ENCODE measurements around the gene AXIN1. TPM values are rescaled to one million over a fixed set of nuclear protein-coding genes. Genes with fewer than 3 reads are reported as not detected.
"Not testable (repeated sequence)": the region's sequence is repeated elsewhere in the genome, so short reads cannot be mapped to it uniquely, and the experiment has no call there.

Gene AXIN1
- total and polyA plus RNA-seq, 9 donors, result 3.7 to 27.2 (median 23.0) TPM

DNA sequence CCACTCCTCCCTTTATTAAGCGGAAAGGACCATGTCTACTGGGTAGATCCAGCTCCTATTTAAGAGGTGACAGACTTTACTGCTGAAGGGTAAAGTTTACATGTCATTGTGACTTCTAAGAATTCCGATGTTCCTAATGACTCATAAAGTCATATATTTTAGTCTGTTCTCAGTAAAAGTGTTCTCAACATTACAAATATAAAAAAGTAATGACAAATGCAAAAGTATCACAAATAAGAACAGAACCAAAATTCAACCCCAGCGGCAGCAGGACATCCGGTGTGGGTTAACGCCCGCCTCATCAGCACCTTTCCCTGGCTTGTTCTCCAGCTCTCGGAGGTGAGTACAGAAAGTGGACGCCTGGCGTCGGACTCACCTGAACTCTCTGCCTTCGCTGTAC lies 6.8 kb downstream of the AXIN1 start:
- 93 to 94% (median 93%) methylated on average over 11 of the region's 11 CpGs for WGBS, 3 donors

DNA sequence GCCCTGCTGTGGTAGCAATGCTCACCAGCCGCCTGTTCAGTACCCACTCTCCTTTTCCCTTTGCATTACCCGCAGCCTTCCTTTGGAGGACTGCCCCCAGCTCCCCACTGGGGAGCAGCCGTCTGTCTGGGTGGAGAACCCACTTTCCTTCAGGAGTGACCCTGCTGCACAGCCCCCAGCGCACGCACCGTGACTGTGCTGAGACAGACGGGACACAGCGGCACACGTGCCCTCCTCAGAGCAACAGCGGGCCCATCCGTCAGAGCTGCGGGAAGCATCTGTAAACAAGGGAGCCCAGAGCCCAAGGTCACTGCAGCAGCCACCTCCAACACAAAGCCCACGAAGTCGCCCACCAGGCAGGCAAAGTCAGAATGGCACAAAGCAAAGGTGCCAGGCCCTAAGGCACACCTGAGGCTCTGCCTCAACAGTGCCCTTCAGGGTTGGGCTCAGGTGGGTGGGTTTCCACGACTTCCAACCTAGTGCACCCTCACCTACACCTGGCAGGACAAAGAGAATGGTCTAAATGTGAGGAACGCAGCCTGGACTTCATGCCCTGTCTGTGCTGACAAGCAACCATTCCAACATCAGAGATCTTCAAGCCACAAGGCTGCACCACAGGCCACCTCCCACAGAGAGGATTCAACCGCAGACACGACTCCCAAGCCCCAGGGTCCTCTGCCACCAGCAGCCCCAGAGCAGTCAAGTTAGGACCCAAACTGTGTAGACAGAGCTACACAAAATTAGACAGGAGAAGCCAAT lies 9.9 kb downstream of the AXIN1 start:
- DNase-seq, result no peak
- TF ChIP-seq, protein P1, sequence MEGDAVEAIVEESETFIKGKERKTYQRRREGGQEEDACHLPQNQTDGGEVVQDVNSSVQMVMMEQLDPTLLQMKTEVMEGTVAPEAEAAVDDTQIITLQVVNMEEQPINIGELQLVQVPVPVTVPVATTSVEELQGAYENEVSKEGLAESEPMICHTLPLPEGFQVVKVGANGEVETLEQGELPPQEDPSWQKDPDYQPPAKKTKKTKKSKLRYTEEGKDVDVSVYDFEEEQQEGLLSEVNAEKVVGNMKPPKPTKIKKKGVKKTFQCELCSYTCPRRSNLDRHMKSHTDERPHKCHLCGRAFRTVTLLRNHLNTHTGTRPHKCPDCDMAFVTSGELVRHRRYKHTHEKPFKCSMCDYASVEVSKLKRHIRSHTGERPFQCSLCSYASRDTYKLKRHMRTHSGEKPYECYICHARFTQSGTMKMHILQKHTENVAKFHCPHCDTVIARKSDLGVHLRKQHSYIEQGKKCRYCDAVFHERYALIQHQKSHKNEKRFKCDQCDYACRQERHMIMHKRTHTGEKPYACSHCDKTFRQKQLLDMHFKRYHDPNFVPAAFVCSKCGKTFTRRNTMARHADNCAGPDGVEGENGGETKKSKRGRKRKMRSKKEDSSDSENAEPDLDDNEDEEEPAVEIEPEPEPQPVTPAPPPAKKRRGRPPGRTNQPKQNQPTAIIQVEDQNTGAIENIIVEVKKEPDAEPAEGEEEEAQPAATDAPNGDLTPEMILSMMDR (IDR thresholded peaks at IDR 0.05), result no peak
- TF ChIP-seq EP300 (IDR thresholded peaks at IDR 0.05) (no peak), POLR2A (IDR thresholded peaks at IDR 0.05) (no peak)
- H3K9me3 ChIP-seq, result no peaks in the 10 kb centered on the region
- no peaks in the 10 kb centered on the region for H3K36me3 ChIP-seq
- H3K27me3 ChIP-seq, result no peaks in the 10 kb centered on the region
- H3K4me3 ChIP-seq, result no peak overlapping the region
- H3K4me1 ChIP-seq (ENCODE audit: insufficient read depth), result peaks cover 4% of the 10 kb centered on the region
- 47 to 76% (median 53%) methylated on average over 18 of the region's 18 CpGs for WGBS, 3 donors
- H3K27ac ChIP-seq, result no peak overlapping the region
- intact Hi-C loops (cut with DNase I), result no loop called here

More for the DNA sequence above, 6.8 kb downstream of the AXIN1 start:
- Histone ChIP-seq H3K9me3 (no peaks in the 10 kb centered on the region), H3K27ac (no peak overlapping the region), H3K4me1 (ENCODE audit: insufficient read depth) (peaks cover 4% of the 10 kb centered on the region), H3K36me3 (no peaks in the 10 kb centered on the region), H3K27me3 (no peaks in the 10 kb centered on the region), H3K4me3 (no peak overlapping the region)
- TF ChIP-seq EP300 (IDR thresholded peaks at IDR 0.05), result no peak
- TF ChIP-seq POLR2A (IDR thresholded peaks at IDR 0.05), result no peak
- TF ChIP-seq, protein P1 (IDR thresholded peaks at IDR 0.05), result no peak
- DNase-seq, result no peak
- intact Hi-C loops (cut with DNase I), result loop anchor here in 1 of 4 donors (5.0 kb wide), 1 partner anchor 108 kb away; no protein-coding TSS in a partner anchor

DNA sequence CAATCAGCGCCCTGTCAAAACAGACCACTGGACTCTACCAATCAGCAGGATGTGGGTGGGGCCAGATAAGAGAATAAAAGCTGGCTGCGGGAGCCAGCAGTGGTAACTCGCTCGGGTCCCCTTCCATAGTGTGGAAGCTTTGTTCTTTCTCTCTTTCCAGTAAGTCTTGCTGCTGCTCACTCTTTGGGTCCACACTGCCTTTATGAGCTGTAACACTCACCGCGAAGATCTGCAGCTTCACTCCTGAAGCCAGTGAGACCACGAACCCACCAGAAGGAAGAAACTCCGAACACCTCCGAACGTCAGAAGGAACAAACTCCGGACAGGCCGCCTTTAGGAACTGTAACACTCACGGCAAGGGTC lies 10.6 kb downstream of the AXIN1 start:
- H3K4me3 ChIP-seq; H3K36me3 ChIP-seq; H3K9me3 ChIP-seq; intact Hi-C loops (cut with DNase I); H3K27me3 ChIP-seq; DNase-seq; H3K27ac ChIP-seq; H3K4me1 ChIP-seq (ENCODE audit: insufficient read depth): not testable (repeated sequence)
- 87 to 94% (median 88%) methylated on average over 12 to 13 of the region's 13 CpGs for WGBS, 3 donors

DNA sequence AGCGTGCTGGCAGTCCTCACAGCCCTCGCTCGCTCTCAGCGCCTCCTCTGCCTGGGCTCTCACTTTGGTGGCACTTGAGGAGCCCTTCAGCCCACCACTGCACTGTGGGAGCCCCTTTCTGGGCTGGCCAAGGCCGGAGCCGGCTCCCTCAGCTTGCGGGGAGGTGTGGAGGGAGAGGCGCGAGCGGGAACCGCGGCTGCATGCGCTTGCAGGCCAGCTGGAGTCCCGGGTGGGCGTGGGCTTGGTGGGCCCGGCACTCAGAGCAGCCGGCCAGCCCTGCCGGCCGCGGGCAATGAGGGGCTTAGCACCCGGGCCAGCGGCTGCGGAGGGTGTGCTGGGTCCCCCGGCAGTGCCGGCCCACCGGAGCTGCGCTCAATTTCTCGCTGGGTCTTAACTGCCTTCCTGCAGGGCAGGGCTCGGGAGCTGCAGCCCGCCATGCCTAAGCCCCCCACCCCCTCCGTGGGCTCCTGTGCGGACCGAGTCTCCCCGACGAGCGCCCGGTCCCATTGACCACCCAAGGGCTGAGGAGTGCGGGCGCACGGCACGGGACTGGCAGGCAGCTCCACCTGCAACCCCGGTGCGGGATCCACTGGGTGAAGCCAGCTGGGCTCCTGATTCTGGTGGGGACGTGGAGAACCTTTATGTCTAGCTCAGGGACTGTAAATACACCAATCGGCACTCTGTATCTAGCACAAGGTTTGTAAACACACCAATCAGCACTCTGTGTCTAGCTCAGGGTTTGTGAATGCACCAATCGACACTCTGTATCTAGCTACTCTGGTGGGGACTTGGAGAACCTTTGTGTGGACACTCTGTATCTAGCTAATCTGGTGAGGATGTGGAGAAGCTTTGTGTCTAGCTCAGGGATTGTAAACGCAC lies 11.2 kb downstream of the AXIN1 start:
- intact Hi-C loops (cut with DNase I); H3K9me3 ChIP-seq; H3K4me3 ChIP-seq; H3K27ac ChIP-seq; DNase-seq; H3K27me3 ChIP-seq; H3K36me3 ChIP-seq; H3K4me1 ChIP-seq (ENCODE audit: insufficient read depth): not testable (repeated sequence)
- WGBS, 3 donors, result 94 to 96% (median 95%) methylated on average over 32 to 46 of the region's 47 CpGs

DNA sequence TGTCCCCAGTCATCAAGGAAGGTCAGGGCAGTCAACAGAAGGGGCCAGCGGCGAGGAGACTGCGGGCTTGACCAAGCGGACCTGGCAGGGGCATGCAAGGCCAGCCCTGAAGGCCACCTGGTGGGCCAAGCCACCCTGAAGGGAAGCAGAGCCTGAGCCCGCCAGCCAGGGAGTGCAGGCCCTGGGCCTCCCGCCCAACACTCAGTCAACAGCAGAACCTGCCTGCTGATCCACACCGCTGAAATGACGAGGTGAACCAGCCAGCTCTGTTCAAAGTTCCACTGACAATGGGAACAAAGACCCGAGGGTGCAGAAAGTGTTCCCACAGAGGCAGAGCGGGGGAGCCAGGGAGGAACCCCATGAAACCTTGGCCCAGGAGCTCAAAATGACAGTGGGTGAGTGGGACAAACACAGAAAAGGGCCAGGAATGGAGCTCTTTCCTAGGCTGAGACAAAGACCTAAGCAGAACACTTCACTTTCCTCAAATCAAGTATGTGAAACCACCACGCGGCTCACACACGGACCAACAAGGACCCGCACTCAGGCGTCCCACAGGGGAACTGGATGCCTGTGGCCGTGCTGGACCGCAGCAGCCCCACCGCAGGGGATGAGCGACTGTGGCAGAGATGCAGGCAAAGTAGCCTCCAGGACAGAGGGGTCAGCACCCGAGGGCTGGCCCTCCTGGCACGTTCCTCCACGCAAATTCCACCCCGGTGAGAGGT lies 12.0 kb downstream of the AXIN1 start:
- intact Hi-C loops (cut with DNase I), result no loop called here
- Histone ChIP-seq H3K4me1 (ENCODE audit: insufficient read depth) (peaks cover 4% of the 10 kb centered on the region), H3K9me3 (no peaks in the 10 kb centered on the region), H3K4me3 (no peak overlapping the region), H3K27me3 (no peaks in the 10 kb centered on the region), H3K36me3 (no peaks in the 10 kb centered on the region), H3K27ac (no peak overlapping the region)
- no peak for DNase-seq
- TF ChIP-seq, protein P1 (IDR thresholded peaks at IDR 0.05), result no peak
- TF ChIP-seq POLR2A (IDR thresholded peaks at IDR 0.05), result no peak
- WGBS, 3 donors, result 92 to 95% (median 93%) methylated on average over 23 of the region's 23 CpGs
